WTC11 (cell line): Measurements from ENCODE around the gene COX5A. TPM values are rescaled to one million over a fixed set of nuclear protein-coding genes. Genes with fewer than 3 reads are reported as not detected.
A peak's percentile ranks its signal among the peaks of the same experiment; 100 is the strongest.
"Not testable (repeated sequence)": the region's sequence is repeated elsewhere in the genome, so short reads cannot be mapped to it uniquely, and the experiment has no call there.

Experiments
- ATAC-seq: fragments of 200-7000 bp; cut with Tn5 transposase; 2 replicates; pipeline ENCODE4 v1.10.0; 2021; ENCODE audit warnings: mild to moderate bottlenecking, moderate library complexity
- CTCF ChIA-PET: fragments of 300-600 bp; sonication (Branson Sonifier 250); formaldehyde crosslinking; loops from one replicate; lab custom pipeline; 2021; ENCODE audit warnings: antibody characterized with exemption; lab: Charles Lee
- POLR2A ChIA-PET: fragments of 350-600 bp; sonication (Branson Sonifier 250); formaldehyde crosslinking; loops from one replicate; lab custom pipeline; 2021; ENCODE audit warnings: antibody characterized with exemption; lab: Charles Lee
- DNase-seq: peaks from one replicate; pipeline ENCODE4 v3.0.0; 2021; ENCODE audit warnings: low spot score
- H3K27ac Mint-ChIP-seq: 2 replicates; pipeline ENCODE4 v1.8.0; 2021; ENCODE audit warnings: mixed read lengths
- H3K27me3 Mint-ChIP-seq: 2 replicates; pipeline ENCODE4 v1.8.0; 2021; ENCODE audit warnings: low read depth, mild to moderate bottlenecking, moderate library complexity, mixed read lengths
- H3K36me3 Mint-ChIP-seq: 2 replicates; pipeline ENCODE4 v1.8.0; 2021; ENCODE audit warnings: mixed read lengths
- H3K4me1 Mint-ChIP-seq: 2 replicates; pipeline ENCODE4 v1.8.0; 2022; ENCODE audit warnings: mixed read lengths
- H3K4me3 Mint-ChIP-seq: 2 replicates; pipeline ENCODE4 v1.8.0; 2021; ENCODE audit warnings: mild to moderate bottlenecking, moderate library complexity, mixed read lengths
- H3K9me3 Mint-ChIP-seq: 2 replicates; pipeline ENCODE4 v1.8.0; 2021; ENCODE audit warnings: mixed read lengths
- ATF1 ChIP-seq: sonication (generic); formaldehyde crosslinking; IDR thresholded peaks from 2 replicates; pipeline ENCODE4 v1.8.1; 2023; ENCODE audit warnings: mild to moderate bottlenecking, moderate library complexity, missing genetic modification reagents
- FOXP1 ChIP-seq: sonication (generic); formaldehyde crosslinking; IDR thresholded peaks from 2 replicates; pipeline ENCODE4 v1.8.0; 2022; ENCODE audit warnings: missing genetic modification reagents, mild to moderate bottlenecking, moderate library complexity, borderline replicate concordance
- GTF2I ChIP-seq: fragments of 250-450 bp; sonication (Bioruptor Pico); conservative IDR thresholded peaks from 2 replicates; pipeline ENCODE4 v1.4.0; 2021; ENCODE audit warnings: mild to moderate bottlenecking
- HMGXB4 ChIP-seq: sonication (generic); formaldehyde crosslinking; IDR thresholded peaks from 2 replicates; pipeline ENCODE4 v1.8.1; 2023; ENCODE audit warnings: mild to moderate bottlenecking, moderate library complexity, missing genetic modification reagents
- IRF1 ChIP-seq: sonication (generic); formaldehyde crosslinking; IDR thresholded peaks from 2 replicates; pipeline ENCODE4 v1.8.0; 2023; ENCODE audit warnings: missing genetic modification reagents
- JUN ChIP-seq: sonication (generic); formaldehyde crosslinking; IDR thresholded peaks from 2 replicates; pipeline ENCODE4 v1.8.0; 2023; ENCODE audit warnings: mild to moderate bottlenecking, missing genetic modification reagents
- MLX ChIP-seq: sonication (generic); formaldehyde crosslinking; IDR thresholded peaks from 2 replicates; pipeline ENCODE4 v1.8.1; 2023; ENCODE audit warnings: mild to moderate bottlenecking, missing genetic modification reagents, moderate library complexity
- MYBL2 ChIP-seq: sonication (generic); formaldehyde crosslinking; IDR thresholded peaks from 2 replicates; pipeline ENCODE4 v1.8.1; 2023; ENCODE audit warnings: mild to moderate bottlenecking, moderate library complexity, missing genetic modification reagents
- PREB ChIP-seq: sonication (generic); formaldehyde crosslinking; IDR thresholded peaks from 2 replicates; pipeline ENCODE4 v1.8.1; 2022; ENCODE audit warnings: mild to moderate bottlenecking, missing genetic modification reagents, moderate library complexity, borderline replicate concordance
- RORB ChIP-seq: fragments of 250-450 bp; sonication (Bioruptor Pico); IDR thresholded peaks from 2 replicates; pipeline ENCODE4 v1.9.0; 2021; ENCODE audit warnings: mild to moderate bottlenecking
- TEAD4 ChIP-seq: sonication (generic); formaldehyde crosslinking; IDR thresholded peaks from 2 replicates; pipeline ENCODE4 v1.8.0; 2022; ENCODE audit warnings: mild to moderate bottlenecking, missing genetic modification reagents
- TP53 ChIP-seq: sonication (generic); formaldehyde crosslinking; IDR thresholded peaks from 2 replicates; pipeline ENCODE4 v1.8.1; 2023; ENCODE audit warnings: mild to moderate bottlenecking, missing genetic modification reagents
- ZNF263 ChIP-seq: sonication (generic); formaldehyde crosslinking; IDR thresholded peaks from 2 replicates; pipeline ENCODE4 v1.8.1; 2022; ENCODE audit warnings: low read depth, mild to moderate bottlenecking, moderate library complexity, missing genetic modification reagents
- ZNF423 ChIP-seq: fragments of 250-450 bp; sonication (Bioruptor Pico); IDR thresholded peaks from 2 replicates; pipeline ENCODE4 v2.1.2; 2022; ENCODE audit warnings: mild to moderate bottlenecking, moderate library complexity
- ZNF425 ChIP-seq: fragments of 250-450 bp; sonication (Bioruptor Pico); conservative IDR thresholded peaks from 2 replicates; pipeline ENCODE4 v1.9.0; 2021; ENCODE audit warnings: mild to moderate bottlenecking
- ZNF671 ChIP-seq: fragments of 250-450 bp; sonication (Bioruptor Pico); IDR thresholded peaks from 2 replicates; pipeline ENCODE4 v1.8.0; 2021; ENCODE audit warnings: mild to moderate bottlenecking
- ZSCAN18 ChIP-seq: fragments of 250-450 bp; sonication (Bioruptor Pico); IDR thresholded peaks from 2 replicates; pipeline ENCODE4 v2.1.2; 2022; ENCODE audit warnings: mild to moderate bottlenecking, moderate library complexity
- total RNA-seq: library from RNA; stranded (reverse); gene quantifications from 3 replicates; pipeline ENCODE4 v1.2.3, GENCODE V29; 2021

The COX5A gene
- total RNA-seq, 1 experiment from 2014 or later: 354 TPM

GRCh38 chr15:74937272-74937589 is 642 bp downstream of the COX5A start:
- H3K4me1 Mint-ChIP-seq: peaks cover 8% of the 10 kb centered on the region
- ChIA-PET POLR2A (interaction anchor here (1.0 to 1.5 kb wide), 3 partner anchors 13 to 177 kb away, joined by 4 to 7 read pairs (median 7); partner anchors contain the start of gene FAM219B), CTCF (interaction anchor here (1.0 to 5.1 kb wide), 3 partner anchors 13 to 35 kb away, joined by 3 to 43 read pairs (median 6); no protein-coding TSS in a partner anchor)
- peaks cover 3% of the 10 kb centered on the region; the same call in 1 of the 2 replicates for H3K36me3 Mint-ChIP-seq
- H3K4me3 Mint-ChIP-seq: peak overlapping the region; percentile 91
- TF ChIP-seq JUN: no peak
- TF ChIP-seq RORB (CRISPR knock-in tag): no peak
- TF ChIP-seq ATF1 (CRISPR knock-in tag): no peak
- no peak for TF ChIP-seq ZNF425 (CRISPR knock-in tag)
- no peak for TF ChIP-seq HMGXB4 (CRISPR knock-in tag)
- no peak for TF ChIP-seq ZNF423 (CRISPR knock-in tag)
- no peak for TF ChIP-seq ZSCAN18 (CRISPR knock-in tag)
- no peak for TF ChIP-seq PREB
- TF ChIP-seq TP53 (CRISPR knock-in tag): no peak
- TF ChIP-seq TEAD4 (CRISPR knock-in tag): no peak
- no peak for TF ChIP-seq GTF2I (CRISPR knock-in tag)
- TF ChIP-seq IRF1: no peak
- TF ChIP-seq ZNF671: no peak
- TF ChIP-seq MLX (CRISPR knock-in tag): no peak
- TF ChIP-seq ZNF263 (CRISPR knock-in tag): no peak
- no peak for TF ChIP-seq FOXP1 (CRISPR knock-in tag)
- no peak for TF ChIP-seq MYBL2
- no peaks in the 10 kb centered on the region for H3K9me3 Mint-ChIP-seq
- no peaks in the 10 kb centered on the region; the same call in none of the 2 replicates for H3K27me3 Mint-ChIP-seq
- peak overlapping the region; percentile 91 for H3K27ac Mint-ChIP-seq
- ATAC-seq (no peak), DNase-seq (no peak)

- ATAC-seq: peak; percentile 31
- peak; percentile 75 for DNase-seq
- not testable (repeated sequence) for H3K4me1 Mint-ChIP-seq, H3K9me3 Mint-ChIP-seq, H3K27me3 Mint-ChIP-seq
- peak overlapping the region; percentile 54 for H3K4me3 Mint-ChIP-seq
- H3K27ac Mint-ChIP-seq: peak overlapping the region; percentile 86; the same call in 1 of the 2 replicates
- CTCF ChIA-PET: interaction anchor here (0.6 to 2.7 kb wide), 16 partner anchors 10 to 118 kb away, joined by 3 to 23 read pairs (median 4); partner anchors contain the start of genes FAM219B, MPI, RPP25 and SCAMP5
- POLR2A ChIA-PET: interaction anchor here (0.7 kb wide), 2 partner anchors 12 to 29 kb away, joined by 3 to 5 read pairs; partner anchors contain the start of gene FAM219B
- peaks cover 15% of the 10 kb centered on the region for H3K36me3 Mint-ChIP-seq
Measured at GRCh38 chr15:74935193-74935592, 2.7 kb downstream of the COX5A start.
